H1 (cell line): Measurements from ENCODE around the gene ADARB2. TPM values are rescaled to one million over a fixed set of nuclear protein-coding genes. Genes with fewer than 3 reads are reported as not detected.
A peak's percentile ranks its signal among the peaks of the same experiment; 100 is the strongest.

Experiments used
- CTCF ChIA-PET: fragments of 300-600 bp; sonication (Branson Sonifier 250); formaldehyde crosslinking; loops from one replicate; lab custom pipeline; 2021; ENCODE audit not compliant: partially characterized antibody; lab: Charles Lee
- POLR2A ChIA-PET: fragments of 300-600 bp; sonication (Branson Sonifier 250); formaldehyde crosslinking; loops from one replicate; lab custom pipeline; 2021; ENCODE audit warnings: inconsistent platforms; ENCODE audit not compliant: partially characterized antibody; lab: Charles Lee
- DNase-seq, 2 experiments: peaks; one replicate each; pipeline versions ENCODE4 v3.0.0 to v3.0.0-alpha.2; 2010 to 2022; ENCODE audit warnings: low spot score in 2 of 2, low read depth in 1 of 2, mixed read lengths in 1 of 2
- FAIRE-seq: peaks from 2 replicates; lab custom pipeline; 2011; peaks lifted over from hg19 to GRCh38; lab: Jason Lieb, UNC
- H2AFZ ChIP-seq: 2 replicates; pipeline ENCODE4 v1.8.1; 2012; ENCODE audit warnings: low read length, inconsistent platforms
- H2AK5ac ChIP-seq: 2 replicates; pipeline ENCODE4 v1.6.1; 2013; ENCODE audit warnings: low read depth, low read length
- H2BK120ac ChIP-seq: replicated peaks from 2 replicates; pipeline ENCODE3; 2013; ENCODE audit warnings: low read depth, low read length, inconsistent platforms
- H2BK12ac ChIP-seq: 2 replicates; pipeline ENCODE4 v1.6.1; 2013; ENCODE audit warnings: low read depth, low read length
- H2BK15ac ChIP-seq: 2 replicates; pipeline ENCODE4 v1.6.1; 2013; ENCODE audit warnings: low read length
- H2BK20ac ChIP-seq: 2 replicates; pipeline ENCODE4 v1.6.1; 2013; ENCODE audit warnings: low read length
- H2BK5ac ChIP-seq: 2 replicates; pipeline ENCODE4 v1.6.1; 2013; ENCODE audit warnings: low read depth, low read length
- H3K14ac ChIP-seq: 2 replicates; pipeline ENCODE4 v1.6.1; 2013; ENCODE audit warnings: inconsistent platforms; ENCODE audit not compliant: insufficient read length
- H3K18ac ChIP-seq: 2 replicates; pipeline ENCODE4 v1.6.1; 2013; ENCODE audit warnings: low read length; ENCODE audit errors: extremely low read depth
- H3K23ac ChIP-seq: 2 replicates; pipeline ENCODE4 v1.6.1; 2013; ENCODE audit warnings: inconsistent platforms; ENCODE audit not compliant: insufficient read length
- H3K23me2 ChIP-seq: 2 replicates; pipeline ENCODE4 v1.6.1; 2013; ENCODE audit warnings: low read depth, low read length
- H3K27ac ChIP-seq: 2 replicates; pipeline ENCODE4 v1.6.1; 2011; ENCODE audit warnings: low read depth, low read length, inconsistent platforms
- H3K27me3 ChIP-seq, 4 experiments: replicated peaks in 1 of 4; 1 replicate in 1 of 4; 2 replicates in 3 of 4; pipeline versions ENCODE4 v1.6.1 to v1.8.1; 2011 to 2013; ENCODE audit warnings: low read length in 3 of 4, mild to moderate bottlenecking in 3 of 4, inconsistent platforms in 2 of 4, mixed read lengths in 2 of 4, moderate library complexity in 1 of 4; ENCODE audit not compliant: control insufficient read depth in 3 of 4, insufficient read depth in 3 of 4; ENCODE audit errors: extremely low read depth in 1 of 4
- H3K36me3 ChIP-seq, 4 experiments: 2 replicates each; pipeline versions ENCODE4 v1.6.1 to v1.8.1; 2011 to 2013; ENCODE audit warnings: mild to moderate bottlenecking in 4 of 4, low read length in 3 of 4, moderate library complexity in 2 of 4, control low read depth in 1 of 4, inconsistent platforms in 1 of 4; ENCODE audit not compliant: insufficient read depth in 4 of 4, control insufficient read depth in 2 of 4
- H3K4ac ChIP-seq: replicated peaks from 2 replicates; pipeline ENCODE3; 2013; ENCODE audit warnings: low read length, low read depth, mixed read lengths, inconsistent platforms; ENCODE audit not compliant: insufficient read length
- H3K4me1 ChIP-seq, 4 experiments: replicated peaks in 1 of 4; 1 replicate in 1 of 4; 2 replicates in 3 of 4; pipeline versions ENCODE4 v1.6.1 to v1.8.1; 2011 to 2013; ENCODE audit warnings: low read length in 3 of 4, inconsistent platforms in 2 of 4, mixed read lengths in 1 of 4; ENCODE audit not compliant: insufficient read depth in 4 of 4, control insufficient read depth in 3 of 4
- H3K4me2 ChIP-seq, 2 experiments: 2 replicates each; pipeline versions ENCODE4 v1.6.1 to v1.8.1; 2011 to 2013; ENCODE audit warnings: low read depth in 2 of 2, low read length in 2 of 2, control low read depth in 1 of 2, inconsistent platforms in 1 of 2, mild to moderate bottlenecking in 1 of 2; ENCODE audit not compliant: insufficient read depth in 1 of 2
- H3K4me3 ChIP-seq, 4 experiments: fragments of 200-600, 300-600 bp in 1 of 4; sonication (generic), shearing (Covaris generic), sonication (Bioruptor Twin) in 1 of 4; 2 replicates each; pipeline versions ENCODE4 v1.5.1 to v1.8.1; 2011 to 2016; ENCODE audit warnings: low read length in 4 of 4, low read depth in 3 of 4, control low read depth in 2 of 4, inconsistent platforms in 2 of 4, mild to moderate bottlenecking in 2 of 4, mixed read lengths in 1 of 4, moderate library complexity in 1 of 4; ENCODE audit not compliant: insufficient read depth in 2 of 4; ENCODE audit errors: extremely low read depth in 1 of 4
- H3K56ac ChIP-seq: replicated peaks from 2 replicates; pipeline ENCODE3; 2013; ENCODE audit warnings: low read depth, mild to moderate bottlenecking, mixed read lengths, low read length, inconsistent platforms; ENCODE audit not compliant: insufficient read length
- H3K79me1 ChIP-seq: 2 replicates; pipeline ENCODE4 v1.6.1; 2013; ENCODE audit warnings: low read depth, low read length, control low read depth
- H3K79me2 ChIP-seq, 2 experiments: 2 replicates each; pipeline versions ENCODE4 v1.6.1 to v1.8.1; 2012 to 2013; ENCODE audit warnings: low read length in 2 of 2, mild to moderate bottlenecking in 2 of 2, inconsistent platforms in 1 of 2; ENCODE audit not compliant: insufficient read depth in 2 of 2, control insufficient read depth in 1 of 2
- H3K9ac ChIP-seq, 4 experiments: replicated peaks in 1 of 4; 1 replicate in 1 of 4; 2 replicates in 3 of 4; pipeline versions ENCODE4 v1.6.1 to v1.8.1; 2011 to 2013; ENCODE audit warnings: low read depth in 3 of 4, low read length in 3 of 4, control low read depth in 2 of 4, mild to moderate bottlenecking in 2 of 4, moderate library complexity in 2 of 4, inconsistent platforms in 1 of 4; ENCODE audit errors: extremely low read depth in 1 of 4
- H3K9me3 ChIP-seq, 2 experiments: 2 replicates each; pipeline versions ENCODE4 v1.6.1 to v1.8.1; 2012 to 2013; ENCODE audit warnings: mild to moderate bottlenecking in 2 of 2, moderate library complexity in 2 of 2, control low read depth in 1 of 2, inconsistent platforms in 1 of 2, low read depth in 1 of 2, low read length in 1 of 2, mixed read lengths in 1 of 2; ENCODE audit not compliant: insufficient read depth in 2 of 2
- H4K20me1 ChIP-seq, 2 experiments: replicated peaks in 1 of 2; 2 replicates each; pipeline versions ENCODE3 to v1.8.1; 2011 to 2013; ENCODE audit warnings: inconsistent platforms in 2 of 2, low read length in 2 of 2, mild to moderate bottlenecking in 1 of 2; ENCODE audit not compliant: insufficient read depth in 2 of 2, control insufficient read depth in 1 of 2
- H4K5ac ChIP-seq: 2 replicates; pipeline ENCODE4 v1.6.1; 2013; ENCODE audit warnings: low read length, low read depth, mixed read lengths, inconsistent platforms; ENCODE audit not compliant: insufficient read length
- H4K8ac ChIP-seq: 2 replicates; pipeline ENCODE4 v1.8.0; 2013; ENCODE audit warnings: mild to moderate bottlenecking, moderate library complexity, low read length, inconsistent platforms; ENCODE audit not compliant: insufficient read depth; ENCODE audit errors: extremely low read depth
- H4K91ac ChIP-seq: replicated peaks from 2 replicates; pipeline ENCODE3; 2013; ENCODE audit warnings: low read length, mixed read lengths, inconsistent platforms; ENCODE audit not compliant: insufficient read length
- CHD2 ChIP-seq: IDR thresholded peaks from 2 replicates; pipeline ENCODE4 v1.6.1; 2012; ENCODE audit warnings: low read length, improper control_type of control experiment
- WGBS, 2 experiments: shearing (Covaris generic) in 1 of 2; methylation state at CpG; one replicate each; pipeline versions ENCODE4 v1.1.6 to v1.1.7; 2013 to 2015; ENCODE audit warnings: low lambda C conversion rate in 2 of 2, mixed read lengths in 2 of 2, inconsistent platforms in 1 of 2, low coverage in 1 of 2, missing lambda C conversion rate in 1 of 2; ENCODE audit not compliant: insufficient replicate concordance in 2 of 2, insufficient coverage in 1 of 2, insufficient read length in 1 of 2; ENCODE audit errors: extremely low coverage in 1 of 2, missing lambda C conversion rate in 1 of 2; 5-methylcytosine and 5-hydroxymethylcytosine counted together
- polyA plus RNA-seq, 7 experiments: library from polyadenylated mRNA; depleted of rRNA in 3 of 7; stranded (reverse) in 5 of 7; unstranded in 2 of 7; fragments of >200 nt in 5 of 7; fragments of 200-250 nt in 2 of 7; gene quantifications; 1 replicate in 5 of 7; 2 replicates in 1 of 7; 4 replicates in 1 of 7; pipeline versions ENCODE4 v1.2.1 to v1.2.3, GENCODE V29; 2011 to 2013; ENCODE audit warnings: missing spikeins in 2 of 7, mixed read lengths in 2 of 7
- total RNA-seq: library from RNA; stranded (reverse); fragmentation: NEBNext Ultra II Directional; extraction: Animal tissue kit (Norgen Biotek cat#: 25700); gene quantifications from 2 replicates; pipeline ENCODE4 v1.2.1, GENCODE V29; 2021
- TF ChIP-seq, protein P1 (sequence below): IDR thresholded peaks from 2 replicates; pipeline ENCODE4 v1.6.1; 2012; ENCODE audit warnings: inconsistent platforms

ADARB2 gene
- total and polyA plus RNA-seq, 2 of the 8 experiments (the other 6 are each of a cell fraction or from before 2014, with no cell fraction given), result 2.2 to 2.8 TPM

DNA sequence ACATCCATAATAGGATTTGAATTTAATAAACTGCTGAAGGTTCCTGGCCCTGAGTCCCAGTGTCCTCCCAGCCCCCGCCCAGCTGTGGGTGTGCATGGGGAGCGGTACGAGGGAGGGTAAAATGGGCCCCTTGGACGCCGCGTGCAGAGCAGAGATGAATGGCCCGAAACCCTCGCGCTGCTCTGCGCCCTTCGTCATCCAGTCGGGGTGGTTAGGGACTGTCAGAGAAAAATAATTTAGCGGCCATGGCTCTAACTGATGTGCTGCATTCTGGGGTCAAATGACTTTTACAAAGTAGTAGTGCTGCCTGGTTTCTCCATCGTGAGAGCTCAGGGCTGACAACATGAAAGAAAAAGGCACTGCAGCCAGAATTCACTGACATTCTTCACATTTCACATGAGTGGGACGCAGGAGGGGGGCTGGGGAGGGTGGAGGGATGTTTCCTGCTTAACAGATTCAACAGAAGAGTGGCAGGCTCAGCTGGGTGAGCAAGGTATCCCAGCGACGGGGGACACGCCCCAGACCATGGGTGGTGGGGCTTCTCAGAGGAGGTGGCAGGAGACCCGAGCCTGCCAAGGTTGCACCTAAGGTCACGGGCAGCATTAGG lies 376.7 kb downstream of the ADARB2 start:
- 54% methylated on average over 15 of the region's 20 CpGs; no CpG with 5 or more reads in 1 of the 2 experiments for WGBS, 2 experiments
- Histone ChIP-seq H3K4ac (no peak overlapping the region), H4K20me1 (no peaks in the 10 kb centered on the region), H4K5ac (no peak overlapping the region), H3K36me3 (no peaks in the 10 kb centered on the region), H2AFZ (0 out of 2 replicates have a peak overlapping the region, but pooled peaks have one; percentile 35), H3K79me1 (no peaks in the 10 kb centered on the region), H3K4me3 (no peak overlapping the region), H2BK20ac (no peak overlapping the region; the same call in 1 of the 2 replicates), H2BK15ac (no peak overlapping the region), H2BK120ac (no peak overlapping the region), H3K4me2 (no peak overlapping the region), H3K4me1 (peaks cover 4 to 20% (median 7%) of the 10 kb centered on the region in 4 experiments), H3K56ac (no peak overlapping the region), H4K8ac (peak overlapping the region; percentile 30), H3K9me3 (no peaks in the 10 kb centered on the region), H3K14ac (no peak overlapping the region), H2AK5ac (no peak overlapping the region), H3K9ac (no peak overlapping the region), H3K79me2 (no peaks in the 10 kb centered on the region), H3K23me2 (no peaks in the 10 kb centered on the region), H3K27me3 (0 out of 7 replicates have a peak, but pooled peaks cover 0 to 2% (median 0%) of the 10 kb centered on the region in 4 experiments), H2BK12ac (no peak overlapping the region), H4K91ac (peak overlapping the region; percentile 29), H3K27ac (no peak overlapping the region), H3K18ac (no peak overlapping the region), H2BK5ac (peak overlapping the region; percentile 76; the same call in 1 of the 2 replicates), H3K23ac (no peak overlapping the region)
- ChIA-PET POLR2A (interaction anchor here (1.0 to 1.9 kb wide), 2 partner anchors 8 to 67 kb away, joined by 3 to 5 read pairs; no protein-coding TSS in a partner anchor), CTCF (interaction anchor here (0.6 to 2.6 kb wide), 21 partner anchors 8 to 202 kb away, joined by 3 to 13 read pairs (median 4); no protein-coding TSS in a partner anchor)
- TF ChIP-seq CHD2, result no peak
- TF ChIP-seq, protein P1, sequence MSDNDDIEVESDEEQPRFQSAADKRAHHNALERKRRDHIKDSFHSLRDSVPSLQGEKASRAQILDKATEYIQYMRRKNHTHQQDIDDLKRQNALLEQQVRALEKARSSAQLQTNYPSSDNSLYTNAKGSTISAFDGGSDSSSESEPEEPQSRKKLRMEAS, result 0 out of 2 replicates have a peak, but pooled peaks have one; percentile 8
- no peak for DNase-seq
- no peak for FAIRE-seq
